LNCAP (cell line): Measurements from ENCODE around the gene SNRPD3.

Experiments used
- TF ChIP-seq, protein P1 (sequence below): fragments of 450-650 bp; IDR thresholded peaks from 2 replicates; pipeline ENCODE4 v1.5.1; 2017; ENCODE audit warnings: mild to moderate bottlenecking

The SNRPD3 gene

DNA sequence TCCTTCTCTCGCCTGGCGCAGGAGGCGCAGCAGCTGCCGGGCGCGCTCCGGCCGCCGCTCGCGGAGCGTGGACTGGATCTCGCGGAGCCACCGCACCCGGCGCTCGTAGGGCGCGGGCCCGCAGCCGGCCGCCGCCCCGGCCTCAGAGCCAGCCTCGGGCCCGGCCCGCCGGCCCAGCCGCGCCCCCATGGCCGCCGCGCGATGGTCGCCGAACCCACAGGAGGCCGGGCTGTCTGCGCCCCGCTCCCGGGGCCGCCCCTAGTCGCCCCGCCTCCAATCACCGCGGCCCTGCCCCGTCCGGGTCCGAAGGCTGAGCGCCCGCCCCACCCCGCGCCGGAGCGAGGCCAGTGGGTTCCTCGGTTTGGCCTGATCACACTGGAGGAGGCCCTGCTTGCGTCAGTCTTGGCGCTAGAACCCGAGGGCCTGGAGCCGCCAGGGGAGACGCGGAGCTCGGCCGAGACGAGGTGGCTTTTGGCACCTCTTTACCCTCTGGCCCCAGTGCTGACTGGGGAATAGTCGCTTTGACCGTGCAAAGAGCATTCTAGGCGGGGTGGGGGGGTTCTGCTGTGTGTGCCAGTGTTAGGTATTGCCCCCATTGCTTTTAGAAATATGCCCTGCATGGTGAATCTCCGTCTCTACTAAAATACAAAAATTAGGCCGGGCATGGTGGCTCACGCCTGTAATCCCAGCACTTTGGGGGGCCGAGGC is 37.2 kb downstream of the SNRPD3 start, which contains the start of gene LRRC75B:
Gene LRRC75B (minus strand): TSS at position 223 of the 708 bp plus-strand sequence. CDS start 34 bp downstream, at position 189.
- TF ChIP-seq, protein P1, sequence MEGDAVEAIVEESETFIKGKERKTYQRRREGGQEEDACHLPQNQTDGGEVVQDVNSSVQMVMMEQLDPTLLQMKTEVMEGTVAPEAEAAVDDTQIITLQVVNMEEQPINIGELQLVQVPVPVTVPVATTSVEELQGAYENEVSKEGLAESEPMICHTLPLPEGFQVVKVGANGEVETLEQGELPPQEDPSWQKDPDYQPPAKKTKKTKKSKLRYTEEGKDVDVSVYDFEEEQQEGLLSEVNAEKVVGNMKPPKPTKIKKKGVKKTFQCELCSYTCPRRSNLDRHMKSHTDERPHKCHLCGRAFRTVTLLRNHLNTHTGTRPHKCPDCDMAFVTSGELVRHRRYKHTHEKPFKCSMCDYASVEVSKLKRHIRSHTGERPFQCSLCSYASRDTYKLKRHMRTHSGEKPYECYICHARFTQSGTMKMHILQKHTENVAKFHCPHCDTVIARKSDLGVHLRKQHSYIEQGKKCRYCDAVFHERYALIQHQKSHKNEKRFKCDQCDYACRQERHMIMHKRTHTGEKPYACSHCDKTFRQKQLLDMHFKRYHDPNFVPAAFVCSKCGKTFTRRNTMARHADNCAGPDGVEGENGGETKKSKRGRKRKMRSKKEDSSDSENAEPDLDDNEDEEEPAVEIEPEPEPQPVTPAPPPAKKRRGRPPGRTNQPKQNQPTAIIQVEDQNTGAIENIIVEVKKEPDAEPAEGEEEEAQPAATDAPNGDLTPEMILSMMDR, result no peak

DNA sequence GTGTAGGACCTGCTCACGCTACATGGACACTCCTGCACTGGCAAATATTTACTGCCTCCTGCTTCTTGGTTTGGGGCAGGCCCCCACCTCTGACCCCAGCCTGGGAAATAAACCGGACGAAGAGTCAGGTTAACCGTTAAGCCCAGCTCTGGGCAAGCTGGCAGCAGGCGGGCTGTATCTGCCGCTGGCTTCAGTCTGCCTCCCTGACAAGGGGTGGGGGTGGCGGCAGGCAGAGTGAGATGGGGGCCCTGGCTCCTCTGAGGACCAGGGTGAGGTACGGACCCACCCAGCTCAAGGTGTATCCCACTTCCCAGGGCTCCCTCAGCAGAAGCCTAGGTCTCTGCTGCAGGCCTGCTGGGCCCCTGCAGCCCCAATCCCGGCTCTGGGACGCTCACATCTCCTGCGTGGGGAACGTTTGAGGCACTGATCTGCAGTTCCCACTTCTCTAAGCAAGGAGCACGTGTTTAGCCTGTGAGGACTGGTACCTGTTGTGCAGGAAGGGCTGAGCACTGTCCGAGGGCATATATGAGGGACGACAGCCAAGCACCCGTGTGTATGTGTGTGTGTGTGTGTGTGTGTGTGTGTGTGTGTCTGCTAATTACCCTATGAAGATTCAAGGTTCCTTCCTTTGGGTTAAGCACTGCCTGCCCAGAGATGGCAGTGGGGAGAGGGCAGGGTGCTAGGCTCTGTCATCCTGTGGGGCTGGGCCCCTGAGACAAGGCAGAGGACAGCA is 38.2 kb downstream of the SNRPD3 start:
- TF ChIP-seq, protein P1, result no peak

DNA sequence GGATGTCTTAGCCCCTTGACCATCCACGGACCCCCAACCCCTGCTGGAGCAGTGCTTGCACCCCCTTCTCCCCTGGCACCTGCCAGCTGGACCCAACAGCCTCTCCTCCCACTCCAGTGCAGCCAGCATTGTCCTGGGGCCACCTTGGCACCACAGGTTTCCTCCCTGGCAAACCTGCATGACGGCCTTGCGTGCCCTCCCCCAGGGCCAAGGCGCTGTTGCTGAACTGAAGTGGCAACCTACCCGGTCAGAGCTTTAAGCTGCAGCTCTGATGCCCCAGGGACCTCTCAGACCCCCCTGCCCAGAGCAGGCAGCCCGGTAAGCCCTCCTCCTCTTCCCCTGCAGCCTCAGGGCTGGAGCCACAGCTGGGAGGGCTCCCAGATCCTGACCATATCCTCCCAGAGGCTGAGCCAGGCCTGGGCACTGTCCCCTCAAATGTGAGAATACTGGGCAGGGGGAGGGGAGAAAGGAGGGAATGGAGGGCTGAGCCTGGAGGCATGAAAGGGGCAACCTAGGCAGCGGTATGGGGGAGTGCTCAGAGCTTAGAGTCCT is 38.8 kb downstream of the SNRPD3 start:
- TF ChIP-seq, protein P1, result no peak

DNA sequence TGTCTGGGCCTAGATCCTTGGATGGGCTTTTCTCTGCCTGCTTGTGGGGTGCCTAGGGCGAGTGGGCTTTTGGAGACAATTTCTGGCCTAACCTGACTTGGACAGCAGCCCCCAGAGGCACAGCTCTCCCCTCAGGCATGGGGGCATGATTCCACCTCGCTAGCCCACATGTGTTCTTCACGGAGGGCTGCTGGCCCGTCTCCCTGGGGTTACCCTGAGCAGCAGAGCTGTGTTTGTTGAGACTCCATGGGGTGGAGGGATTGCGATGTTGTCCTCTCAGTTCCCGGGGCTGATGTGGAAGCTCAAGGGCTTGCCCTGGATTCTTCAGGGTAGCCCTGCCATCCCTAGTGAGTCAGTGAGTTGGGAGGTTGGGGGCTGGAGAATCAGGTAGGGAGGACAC is 39.4 kb downstream of the SNRPD3 start:
- TF ChIP-seq, protein P1, result no peak

DNA sequence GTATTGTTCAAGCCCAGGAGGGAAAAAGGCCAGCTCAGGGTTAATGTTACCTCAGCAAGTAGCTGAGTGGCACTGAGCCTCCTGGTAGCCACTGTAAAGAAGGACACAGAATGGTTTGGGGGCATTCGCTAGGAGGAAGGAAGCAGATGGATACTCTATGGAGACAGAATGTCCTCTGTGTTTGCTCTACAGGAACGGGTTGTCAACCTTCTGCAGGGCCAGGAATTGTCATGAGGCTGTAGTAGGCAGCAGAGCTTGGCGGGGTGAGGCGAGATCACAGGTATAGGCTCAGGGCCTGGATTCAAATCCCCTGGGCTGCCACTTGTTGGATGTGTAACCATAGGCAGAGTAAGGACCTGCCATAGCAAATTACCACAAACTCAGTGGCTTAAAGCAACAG is 40.1 kb downstream of the SNRPD3 start:
- TF ChIP-seq, protein P1, result no peak

DNA sequence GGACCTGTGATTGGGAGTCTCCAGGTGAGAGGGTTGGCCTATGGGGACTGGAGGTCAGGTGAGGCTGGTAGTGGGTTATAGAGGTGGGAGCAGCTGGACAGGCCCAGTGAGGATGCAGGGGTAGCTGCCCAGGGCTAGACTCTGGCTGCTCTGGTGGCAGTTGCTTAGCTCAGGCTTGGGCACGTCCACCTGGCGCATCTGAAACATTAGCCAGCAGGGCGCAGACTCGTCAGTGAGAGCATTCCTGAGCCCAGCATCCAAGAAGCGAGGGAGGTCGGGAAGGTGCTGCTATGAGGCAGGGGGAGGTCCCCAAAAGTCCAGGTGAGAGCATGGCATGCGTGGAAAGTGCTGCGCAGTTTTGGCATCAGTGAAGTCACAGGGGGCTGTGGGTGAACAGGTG is 43.7 kb downstream of the SNRPD3 start:
- TF ChIP-seq, protein P1, result no peak

DNA sequence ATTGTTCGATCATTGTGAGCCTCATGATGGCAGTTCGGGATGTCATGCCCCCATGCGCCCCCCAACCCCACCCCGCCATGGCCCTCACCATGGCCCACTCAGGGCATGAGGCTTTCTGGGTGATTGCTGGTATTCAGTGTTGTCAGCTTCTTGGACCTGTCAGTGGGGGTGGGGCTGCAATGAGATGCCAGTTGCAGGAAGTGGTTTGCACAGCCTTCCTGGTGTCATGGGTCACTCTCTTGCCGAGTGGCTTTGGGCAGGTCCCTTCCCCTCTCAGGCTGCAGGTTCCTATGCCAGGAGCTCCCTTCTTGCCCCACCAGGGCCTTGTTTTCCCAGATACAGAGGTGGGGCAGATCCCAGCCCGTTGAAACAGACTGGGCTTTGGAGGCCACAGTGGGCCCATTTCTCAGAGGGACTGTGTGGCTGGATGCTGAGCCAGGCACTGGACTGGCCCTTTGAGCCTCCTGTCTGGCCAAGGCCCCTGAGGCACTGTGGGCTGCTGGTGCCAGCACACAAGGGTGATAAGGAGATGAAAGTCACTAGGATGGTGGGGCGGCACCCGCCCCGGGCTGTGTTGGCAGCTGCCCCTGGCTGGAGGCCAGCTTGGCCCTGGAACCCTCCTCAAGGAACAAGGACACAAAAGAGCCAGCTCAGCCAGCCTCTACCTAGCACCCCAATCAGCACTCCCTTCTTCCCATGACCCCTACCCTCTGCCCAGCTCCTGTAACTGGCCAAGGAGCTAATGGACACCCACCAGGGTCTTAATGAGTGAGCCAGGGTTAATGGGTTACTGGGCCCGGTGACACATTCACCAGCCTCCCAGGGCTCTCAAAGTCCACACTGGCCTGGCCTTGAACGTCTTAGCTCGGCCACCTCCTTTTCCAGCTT is 45.7 kb downstream of the SNRPD3 start:
- TF ChIP-seq, protein P1, result no peak
